Epithelial cell of esophagus (primary cell): Measurements from ENCODE around the gene TMTC2.

ENCODE experiments used
- DNase-seq: peaks from one replicate; pipeline ENCODE4 v3.0.0; 2010; ENCODE audit warnings: low read depth
- H3K4me3 ChIP-seq: 2 replicates; pipeline ENCODE4 v1.5.1; 2011; ENCODE audit warnings: mild to moderate bottlenecking, low read length, control low read depth
- TF ChIP-seq, protein P1 (sequence below): IDR thresholded peaks from 2 replicates; pipeline ENCODE4 v1.5.1; 2011; ENCODE audit warnings: low read depth, mild to moderate bottlenecking, low read length, control low read depth, inconsistent platforms; ENCODE audit not compliant: insufficient read depth; ENCODE audit errors: missing control alignments

Gene TMTC2

DNA sequence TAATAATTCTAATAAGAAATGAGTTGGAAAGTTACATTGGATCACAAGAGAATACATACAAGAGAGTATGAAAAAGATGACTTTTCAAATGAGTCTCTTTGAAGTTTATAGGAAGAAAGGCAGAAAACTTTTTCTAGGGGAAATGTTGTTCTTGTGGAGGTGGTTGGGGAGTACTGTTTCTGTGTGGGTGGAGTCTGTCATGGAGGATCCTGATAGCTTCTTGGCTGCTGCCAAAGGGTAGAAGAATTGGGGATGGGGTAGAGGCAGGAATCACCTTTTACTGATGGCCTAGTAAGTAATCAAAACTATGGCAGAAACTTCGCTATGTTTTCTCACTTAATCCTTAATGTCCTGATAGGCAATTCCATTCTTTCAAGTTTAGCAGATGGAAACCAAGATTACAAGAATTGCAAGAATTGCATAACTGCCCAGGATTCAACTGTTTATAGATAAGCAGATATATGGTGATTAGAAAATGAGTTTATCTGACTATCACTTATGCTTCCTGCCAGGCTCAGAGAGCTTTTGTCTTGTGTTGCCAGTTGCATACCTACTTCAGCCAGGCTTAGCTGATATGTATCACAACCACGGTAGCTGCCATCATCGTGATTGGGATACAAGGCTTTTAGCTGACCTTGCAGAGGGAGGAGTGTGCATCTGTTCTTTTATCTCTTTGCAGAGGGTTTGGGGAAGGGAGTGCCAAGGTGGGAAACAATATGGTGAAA, 463.9 kb downstream of the TMTC2 start:
- no peak overlapping the region for H3K4me3 ChIP-seq
- DNase-seq: no peak
- TF ChIP-seq, protein P1, sequence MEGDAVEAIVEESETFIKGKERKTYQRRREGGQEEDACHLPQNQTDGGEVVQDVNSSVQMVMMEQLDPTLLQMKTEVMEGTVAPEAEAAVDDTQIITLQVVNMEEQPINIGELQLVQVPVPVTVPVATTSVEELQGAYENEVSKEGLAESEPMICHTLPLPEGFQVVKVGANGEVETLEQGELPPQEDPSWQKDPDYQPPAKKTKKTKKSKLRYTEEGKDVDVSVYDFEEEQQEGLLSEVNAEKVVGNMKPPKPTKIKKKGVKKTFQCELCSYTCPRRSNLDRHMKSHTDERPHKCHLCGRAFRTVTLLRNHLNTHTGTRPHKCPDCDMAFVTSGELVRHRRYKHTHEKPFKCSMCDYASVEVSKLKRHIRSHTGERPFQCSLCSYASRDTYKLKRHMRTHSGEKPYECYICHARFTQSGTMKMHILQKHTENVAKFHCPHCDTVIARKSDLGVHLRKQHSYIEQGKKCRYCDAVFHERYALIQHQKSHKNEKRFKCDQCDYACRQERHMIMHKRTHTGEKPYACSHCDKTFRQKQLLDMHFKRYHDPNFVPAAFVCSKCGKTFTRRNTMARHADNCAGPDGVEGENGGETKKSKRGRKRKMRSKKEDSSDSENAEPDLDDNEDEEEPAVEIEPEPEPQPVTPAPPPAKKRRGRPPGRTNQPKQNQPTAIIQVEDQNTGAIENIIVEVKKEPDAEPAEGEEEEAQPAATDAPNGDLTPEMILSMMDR: no peak

DNA sequence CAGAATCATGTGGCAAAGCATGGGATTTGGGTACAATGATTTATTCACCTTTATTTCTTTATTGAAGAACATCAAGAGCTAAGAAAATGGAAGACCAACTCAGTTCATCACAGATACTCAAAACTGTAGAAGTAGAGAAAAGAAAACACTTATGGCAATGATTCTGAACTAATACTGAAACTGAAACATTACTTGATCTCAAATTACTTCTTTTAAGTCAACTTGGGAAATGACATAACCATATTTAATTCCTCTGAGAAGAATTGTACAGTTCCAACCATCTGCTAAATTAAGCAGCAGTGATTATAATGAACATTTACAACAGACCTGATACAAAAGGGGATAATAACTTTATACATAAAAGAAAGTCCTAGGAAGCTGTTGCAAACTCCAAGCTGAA, 466.5 kb downstream of the TMTC2 start:
- no peak overlapping the region for H3K4me3 ChIP-seq
- DNase-seq: no peak
- TF ChIP-seq, protein P1: no peak

DNA sequence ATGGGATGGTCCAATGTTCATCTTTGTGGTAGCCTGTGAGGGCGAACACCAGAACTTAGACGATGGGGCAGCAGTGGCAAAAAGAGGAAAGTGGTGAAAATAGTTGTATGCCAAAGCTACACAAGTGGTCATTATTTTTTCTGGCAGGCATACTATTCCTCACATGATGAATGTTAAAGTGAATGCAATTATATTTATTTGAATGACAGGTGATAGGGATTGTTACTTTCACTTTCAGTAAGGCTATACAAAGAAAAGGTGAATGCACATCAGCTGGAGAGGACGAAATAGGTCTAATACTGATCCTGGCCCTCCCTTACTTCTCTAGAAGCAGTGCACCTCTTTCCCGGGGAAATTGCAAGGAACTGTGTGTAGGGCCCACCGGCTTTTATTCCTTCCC, 470.1 kb downstream of the TMTC2 start:
- TF ChIP-seq, protein P1: no peak
- no peak for DNase-seq

DNA sequence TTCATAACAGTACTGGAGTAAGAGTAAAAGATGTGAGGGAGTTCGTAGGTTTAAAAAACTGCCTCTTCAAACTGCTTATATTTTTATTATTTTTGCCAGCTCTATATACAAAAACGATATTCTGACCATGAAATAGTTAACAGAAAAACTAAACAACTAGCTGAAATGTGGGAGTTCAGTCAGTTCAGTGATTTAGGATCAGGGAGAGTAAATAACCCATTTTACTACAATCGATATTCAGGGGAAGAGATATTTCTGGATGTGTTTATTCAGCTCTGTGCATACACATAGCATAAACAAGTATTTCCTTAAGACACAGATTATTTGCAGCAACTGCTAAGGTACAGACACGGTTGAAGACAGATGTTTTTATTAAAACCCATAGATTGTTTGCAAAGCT, 470.9 kb downstream of the TMTC2 start:
- DNase-seq: no peak
- no peak overlapping the region for H3K4me3 ChIP-seq
- TF ChIP-seq, protein P1: no peak

More for the DNA sequence above, 470.1 kb downstream of the TMTC2 start:
- no peak overlapping the region for H3K4me3 ChIP-seq

DNA sequence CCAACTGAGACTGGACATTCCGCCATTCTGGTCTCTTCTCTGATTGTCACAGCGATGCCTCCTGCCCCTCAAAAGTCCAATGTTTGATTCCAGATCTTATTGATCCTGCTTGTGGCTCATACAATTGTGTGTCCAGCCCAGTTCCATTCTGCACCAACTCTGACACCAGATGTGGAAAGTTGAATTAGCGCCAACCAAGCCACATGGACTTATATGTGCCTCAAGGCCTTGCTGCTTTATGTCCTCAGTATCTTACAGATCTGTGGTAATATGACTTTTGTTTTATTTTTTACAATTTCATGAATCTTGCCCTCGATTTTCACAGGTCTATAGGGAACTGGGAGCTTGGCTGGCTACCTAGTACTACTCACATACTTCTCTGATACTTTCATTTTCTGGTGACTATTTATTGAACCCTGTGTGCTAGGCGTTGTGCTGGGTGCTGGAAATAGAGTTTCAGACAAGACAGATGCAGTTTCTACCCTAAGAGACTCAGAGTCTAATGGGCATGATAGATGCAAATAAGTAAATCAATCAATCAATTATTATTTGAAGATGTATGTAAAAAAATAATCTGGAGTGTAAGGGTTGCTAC, 472.0 kb downstream of the TMTC2 start:
- no peak for DNase-seq
- H3K4me3 ChIP-seq: no peak overlapping the region
- TF ChIP-seq, protein P1: no peak

DNA sequence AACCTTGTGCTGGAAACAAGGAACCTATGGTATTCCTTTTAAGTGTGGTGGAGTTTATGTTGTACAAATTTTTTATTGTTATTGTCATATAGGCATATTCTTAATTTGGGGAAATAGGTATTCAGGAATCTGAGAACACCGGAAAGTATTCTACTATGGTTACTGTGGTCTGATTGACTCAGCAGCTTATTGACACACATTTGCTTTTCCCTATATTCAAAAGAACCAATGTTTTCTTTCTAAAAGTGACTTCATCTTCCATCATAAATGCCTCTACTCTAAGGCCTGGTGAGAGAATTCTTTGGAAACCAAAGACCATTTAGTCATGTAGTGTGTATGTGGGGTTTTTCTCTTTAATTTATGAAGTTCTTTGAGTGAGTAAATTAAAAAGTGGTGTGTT, 474.8 kb downstream of the TMTC2 start:
- H3K4me3 ChIP-seq: no peak overlapping the region
- peak; percentile 47 for DNase-seq
- TF ChIP-seq, protein P1: no peak

DNA sequence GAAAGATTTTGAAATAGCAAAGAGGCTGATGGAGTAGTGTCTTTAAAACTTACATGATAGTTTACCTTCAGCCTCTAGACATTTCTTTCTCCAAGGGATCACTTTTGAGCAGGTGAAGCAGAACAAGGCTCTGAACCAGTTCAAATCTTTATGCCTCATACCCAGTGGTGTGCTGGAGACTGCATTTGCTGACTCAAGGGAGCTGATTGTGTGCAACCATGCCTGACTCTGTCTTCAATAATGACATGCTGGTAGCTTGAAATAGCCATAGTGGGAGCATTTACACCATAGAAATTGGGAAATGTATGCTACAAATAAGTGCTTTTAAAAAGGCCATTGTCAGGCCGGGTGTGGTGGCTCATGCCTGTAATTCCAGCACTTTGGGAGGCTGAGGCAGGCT, 482.0 kb downstream of the TMTC2 start:
- no peak for DNase-seq
- H3K4me3 ChIP-seq: no peak overlapping the region
- TF ChIP-seq, protein P1: no peak
